GM06990 (cell line): ENCODE results near the gene CALCOCO2.
"Not testable (repeated sequence)": the region's sequence is repeated elsewhere in the genome, so short reads cannot be mapped to it uniquely, and the experiment has no call there.

Experiments
- DNase-seq: peaks from one replicate; pipeline ENCODE4 v3.0.0-alpha.2; 2011; ENCODE audit not compliant: insufficient read length; ENCODE audit errors: extremely low read depth
- H3K27me3 ChIP-seq: replicated peaks from 2 replicates; pipeline ENCODE4 v1.6.0; 2011; ENCODE audit warnings: low read length; ENCODE audit not compliant: control insufficient read depth, insufficient read depth
- H3K36me3 ChIP-seq: 2 replicates; pipeline ENCODE4 v1.5.1; 2011; ENCODE audit warnings: low read length; ENCODE audit not compliant: control insufficient read depth, insufficient read depth
- H3K4me3 ChIP-seq: replicated peaks from 2 replicates; pipeline ENCODE4 v1.5.1; 2011; ENCODE audit warnings: low read depth, mild to moderate bottlenecking, control low read depth, low read length
- TF ChIP-seq, protein P1 (sequence below): IDR thresholded peaks from 2 replicates; pipeline ENCODE4 v1.5.1; 2011; ENCODE audit warnings: low read length, control low read depth, mild to moderate bottlenecking, inconsistent platforms; ENCODE audit not compliant: insufficient read depth, poor library complexity, severe bottlenecking

The CALCOCO2 gene

DNA sequence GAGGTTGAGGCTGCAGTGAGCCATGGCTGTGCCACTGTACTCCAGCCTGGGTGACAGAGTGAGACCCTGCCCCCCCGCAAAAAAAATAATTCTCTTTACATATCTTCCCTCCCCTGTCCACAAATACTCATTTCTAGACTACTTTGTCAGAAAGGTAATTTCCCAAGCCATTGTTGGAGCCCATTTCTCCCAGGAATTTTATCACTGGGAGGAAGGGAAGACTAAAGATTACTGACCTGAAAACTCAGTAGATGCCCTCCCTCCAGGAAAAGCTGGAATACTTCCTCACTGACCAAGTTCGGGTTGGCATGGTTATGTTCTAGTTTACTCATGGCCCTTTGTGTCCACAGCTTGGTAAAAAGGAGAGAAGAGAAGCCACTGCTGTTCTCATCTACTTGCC lies 4.1 kb downstream of the CALCOCO2 start:
- Histone ChIP-seq H3K4me3 (no peak overlapping the region), H3K27me3 (no peaks in the 10 kb centered on the region), H3K36me3 (no peaks in the 10 kb centered on the region)
- no peak for DNase-seq
- TF ChIP-seq, protein P1, sequence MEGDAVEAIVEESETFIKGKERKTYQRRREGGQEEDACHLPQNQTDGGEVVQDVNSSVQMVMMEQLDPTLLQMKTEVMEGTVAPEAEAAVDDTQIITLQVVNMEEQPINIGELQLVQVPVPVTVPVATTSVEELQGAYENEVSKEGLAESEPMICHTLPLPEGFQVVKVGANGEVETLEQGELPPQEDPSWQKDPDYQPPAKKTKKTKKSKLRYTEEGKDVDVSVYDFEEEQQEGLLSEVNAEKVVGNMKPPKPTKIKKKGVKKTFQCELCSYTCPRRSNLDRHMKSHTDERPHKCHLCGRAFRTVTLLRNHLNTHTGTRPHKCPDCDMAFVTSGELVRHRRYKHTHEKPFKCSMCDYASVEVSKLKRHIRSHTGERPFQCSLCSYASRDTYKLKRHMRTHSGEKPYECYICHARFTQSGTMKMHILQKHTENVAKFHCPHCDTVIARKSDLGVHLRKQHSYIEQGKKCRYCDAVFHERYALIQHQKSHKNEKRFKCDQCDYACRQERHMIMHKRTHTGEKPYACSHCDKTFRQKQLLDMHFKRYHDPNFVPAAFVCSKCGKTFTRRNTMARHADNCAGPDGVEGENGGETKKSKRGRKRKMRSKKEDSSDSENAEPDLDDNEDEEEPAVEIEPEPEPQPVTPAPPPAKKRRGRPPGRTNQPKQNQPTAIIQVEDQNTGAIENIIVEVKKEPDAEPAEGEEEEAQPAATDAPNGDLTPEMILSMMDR: no peak

DNA sequence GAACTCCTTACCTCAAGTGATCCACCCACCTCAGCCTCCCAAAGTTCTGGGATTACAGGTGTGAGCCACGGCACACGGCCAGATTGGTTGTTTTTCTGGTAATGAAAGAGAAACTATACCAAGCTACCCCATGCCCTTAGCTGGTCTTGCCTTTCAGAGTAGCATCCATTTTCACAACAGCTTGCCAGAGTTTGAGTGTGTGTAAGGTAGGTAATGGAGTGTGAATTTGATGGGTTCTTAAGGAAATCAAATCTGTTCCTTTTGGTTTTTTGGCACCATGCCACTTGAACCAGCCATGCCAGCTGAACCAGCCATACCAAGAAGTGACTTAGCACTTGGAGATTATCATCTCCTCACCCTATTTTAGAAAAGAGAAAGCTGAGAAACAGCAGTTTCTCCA lies 5.1 kb downstream of the CALCOCO2 start:
- DNase-seq: no peak
- no peaks in the 10 kb centered on the region for H3K36me3 ChIP-seq
- TF ChIP-seq, protein P1: no peak
- no peaks in the 10 kb centered on the region for H3K27me3 ChIP-seq
- H3K4me3 ChIP-seq: no peak overlapping the region

DNA sequence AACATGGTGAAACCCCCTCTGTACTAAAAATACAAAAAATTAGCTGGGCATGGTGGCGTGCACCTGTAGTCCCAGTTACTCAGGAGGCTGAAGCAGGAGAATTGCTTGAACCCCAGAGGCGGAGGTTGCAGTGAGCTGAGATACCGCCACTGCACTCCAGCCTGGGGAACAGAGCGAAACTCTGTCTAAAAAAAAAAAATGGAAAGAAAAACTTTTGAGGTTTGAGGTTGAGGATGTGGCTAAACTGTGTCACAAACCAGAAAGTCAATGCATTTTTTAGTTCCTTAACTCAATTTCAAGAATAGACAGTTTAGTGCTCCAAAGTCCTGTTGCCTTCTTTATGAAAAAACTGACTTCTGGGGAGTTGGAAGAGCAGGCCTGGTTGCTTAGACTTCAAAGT lies 6.6 kb downstream of the CALCOCO2 start:
- peak overlapping the region; percentile 33 for H3K4me3 ChIP-seq
- H3K27me3 ChIP-seq, H3K36me3 ChIP-seq: not testable (repeated sequence)
- DNase-seq: peak; percentile 67

DNA sequence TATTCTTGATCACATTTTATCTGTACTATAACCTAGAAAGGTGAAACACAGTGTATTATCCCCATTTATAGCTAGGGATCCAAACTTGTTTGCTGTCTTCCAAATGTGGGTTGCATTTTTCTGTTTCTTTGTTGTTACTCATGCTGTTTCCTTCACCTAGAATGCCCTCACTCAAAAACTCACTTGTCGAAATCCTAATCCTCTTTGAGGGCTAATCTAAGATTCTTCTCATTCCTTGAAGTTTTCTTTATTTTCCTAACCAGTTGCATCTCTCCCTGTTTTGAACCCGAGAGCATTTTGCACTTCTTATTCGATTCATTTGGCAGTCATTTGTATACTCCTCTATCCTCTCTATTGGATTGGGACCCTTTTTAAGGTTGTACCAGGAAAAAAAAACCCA lies 9.6 kb downstream of the CALCOCO2 start:
- no peaks in the 10 kb centered on the region for H3K27me3 ChIP-seq

DNA sequence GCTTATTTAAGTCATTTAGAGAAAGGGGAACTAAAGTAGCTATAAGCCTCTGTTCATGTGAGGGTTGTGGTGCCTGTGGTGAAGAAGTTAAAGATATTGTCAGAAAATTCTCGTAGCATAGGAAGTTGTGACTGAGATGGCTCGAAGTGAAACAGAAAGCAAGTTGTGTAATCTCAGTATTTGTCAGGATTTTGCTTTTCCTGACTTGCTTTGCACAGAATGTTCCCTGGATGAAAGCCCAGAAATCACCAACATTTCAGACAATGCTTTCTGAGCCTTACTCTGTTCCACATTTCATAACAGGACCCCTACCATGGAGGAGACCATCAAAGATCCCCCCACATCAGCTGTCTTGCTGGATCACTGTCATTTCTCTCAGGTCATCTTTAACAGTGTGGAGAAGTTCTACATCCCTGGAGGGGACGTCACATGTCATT lies 10.6 kb downstream of the CALCOCO2 start:
- H3K4me3 ChIP-seq: peak overlapping the region; percentile 29
- peak; percentile 39 for DNase-seq

More for the DNA sequence above, 9.6 kb downstream of the CALCOCO2 start:
- peaks cover 3% of the 10 kb centered on the region for H3K36me3 ChIP-seq
- no peak overlapping the region for H3K4me3 ChIP-seq
- DNase-seq: no peak
- TF ChIP-seq, protein P1: no peak

DNA sequence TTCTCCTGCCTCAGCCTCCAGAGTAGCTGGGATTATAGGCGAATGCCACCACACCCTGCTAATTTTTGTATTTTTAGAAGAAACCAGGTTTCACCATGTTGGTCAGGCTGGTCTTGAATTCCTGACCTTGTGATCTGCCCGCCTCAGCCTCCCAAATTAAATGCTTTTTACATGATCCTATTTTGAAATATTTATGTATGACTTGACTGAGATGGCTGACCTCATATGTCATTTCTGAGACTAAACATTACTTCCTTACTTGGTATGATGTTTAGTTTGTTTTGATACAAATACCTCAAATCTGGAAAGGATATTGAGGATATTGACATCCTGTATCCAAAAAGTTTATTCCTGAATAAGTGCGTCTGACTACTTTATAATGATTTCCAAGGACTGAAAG lies 11.9 kb downstream of the CALCOCO2 start:
- peaks cover 6% of the 10 kb centered on the region for H3K36me3 ChIP-seq
- no peak for DNase-seq
- TF ChIP-seq, protein P1: no peak

More for the DNA sequence above, 10.6 kb downstream of the CALCOCO2 start:
- Histone ChIP-seq H3K27me3 (no peaks in the 10 kb centered on the region), H3K36me3 (peaks cover 6% of the 10 kb centered on the region)
- TF ChIP-seq, protein P1: no peak

More for the DNA sequence above, 11.9 kb downstream of the CALCOCO2 start:
- no peaks in the 10 kb centered on the region for H3K27me3 ChIP-seq
- no peak overlapping the region for H3K4me3 ChIP-seq
